Liver (tissue), 3 donors: ENCODE data around the gene FAR1.

ENCODE experiments used
- EGR1 ChIP-seq, 2 donors: IDR thresholded peaks; 2 replicates each; pipeline ENCODE4 v1.6.1; 2016 to 2018; ENCODE audit warnings: antibody characterized with exemption in 2 of 2, low read depth in 2 of 2
- FOXA1 ChIP-seq: IDR thresholded peaks from 2 replicates; pipeline ENCODE4 v1.6.1; 2016; ENCODE audit warnings: antibody characterized with exemption
- JUND ChIP-seq, 2 donors: IDR thresholded peaks; 2 replicates each; pipeline ENCODE4 v1.6.1; 2016; ENCODE audit warnings: antibody characterized with exemption in 2 of 2
- RXRA ChIP-seq, 2 donors: IDR thresholded peaks; 2 replicates each; pipeline ENCODE4 v1.6.1; 2017 to 2018; ENCODE audit warnings: antibody characterized with exemption in 2 of 2, mild to moderate bottlenecking in 1 of 2
- TF ChIP-seq, protein P1 (sequence below): IDR thresholded peaks from 2 replicates; pipeline ENCODE4 v1.6.1; 2016; ENCODE audit warnings: antibody characterized with exemption, mild to moderate bottlenecking
- TF ChIP-seq, protein P2 (sequence below): fragments of 150-350 bp; IDR thresholded peaks from 2 replicates; pipeline ENCODE4 v1.5.1; 2017; ENCODE audit warnings: improper control_type of control experiment, low read depth, low read length; ENCODE audit not compliant: missing input control
- donor health status: healthy.
- donor health status: healthy.

DNA sequence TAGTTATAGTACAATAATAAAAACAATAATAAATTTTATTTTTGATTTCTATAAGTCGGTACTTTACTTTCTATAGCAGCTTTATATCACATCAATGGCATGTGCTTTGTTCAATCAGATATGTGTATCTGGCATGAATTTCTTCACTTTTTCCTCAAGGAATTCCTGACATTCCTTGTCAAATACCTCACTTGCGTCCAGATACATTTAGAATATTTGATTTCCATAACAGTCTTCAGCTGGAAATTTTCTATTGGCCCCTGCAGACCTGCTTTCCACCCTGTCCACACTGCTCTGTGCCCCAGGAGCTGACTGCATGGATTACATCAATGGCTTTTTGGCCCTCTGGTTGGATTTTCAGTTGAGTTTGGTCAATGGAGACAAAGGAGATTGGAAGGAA, 93.2 kb downstream of the FAR1 start:
- TF ChIP-seq, protein P1, sequence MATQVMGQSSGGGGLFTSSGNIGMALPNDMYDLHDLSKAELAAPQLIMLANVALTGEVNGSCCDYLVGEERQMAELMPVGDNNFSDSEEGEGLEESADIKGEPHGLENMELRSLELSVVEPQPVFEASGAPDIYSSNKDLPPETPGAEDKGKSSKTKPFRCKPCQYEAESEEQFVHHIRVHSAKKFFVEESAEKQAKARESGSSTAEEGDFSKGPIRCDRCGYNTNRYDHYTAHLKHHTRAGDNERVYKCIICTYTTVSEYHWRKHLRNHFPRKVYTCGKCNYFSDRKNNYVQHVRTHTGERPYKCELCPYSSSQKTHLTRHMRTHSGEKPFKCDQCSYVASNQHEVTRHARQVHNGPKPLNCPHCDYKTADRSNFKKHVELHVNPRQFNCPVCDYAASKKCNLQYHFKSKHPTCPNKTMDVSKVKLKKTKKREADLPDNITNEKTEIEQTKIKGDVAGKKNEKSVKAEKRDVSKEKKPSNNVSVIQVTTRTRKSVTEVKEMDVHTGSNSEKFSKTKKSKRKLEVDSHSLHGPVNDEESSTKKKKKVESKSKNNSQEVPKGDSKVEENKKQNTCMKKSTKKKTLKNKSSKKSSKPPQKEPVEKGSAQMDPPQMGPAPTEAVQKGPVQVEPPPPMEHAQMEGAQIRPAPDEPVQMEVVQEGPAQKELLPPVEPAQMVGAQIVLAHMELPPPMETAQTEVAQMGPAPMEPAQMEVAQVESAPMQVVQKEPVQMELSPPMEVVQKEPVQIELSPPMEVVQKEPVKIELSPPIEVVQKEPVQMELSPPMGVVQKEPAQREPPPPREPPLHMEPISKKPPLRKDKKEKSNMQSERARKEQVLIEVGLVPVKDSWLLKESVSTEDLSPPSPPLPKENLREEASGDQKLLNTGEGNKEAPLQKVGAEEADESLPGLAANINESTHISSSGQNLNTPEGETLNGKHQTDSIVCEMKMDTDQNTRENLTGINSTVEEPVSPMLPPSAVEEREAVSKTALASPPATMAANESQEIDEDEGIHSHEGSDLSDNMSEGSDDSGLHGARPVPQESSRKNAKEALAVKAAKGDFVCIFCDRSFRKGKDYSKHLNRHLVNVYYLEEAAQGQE = no peak
- TF ChIP-seq, protein P2, sequence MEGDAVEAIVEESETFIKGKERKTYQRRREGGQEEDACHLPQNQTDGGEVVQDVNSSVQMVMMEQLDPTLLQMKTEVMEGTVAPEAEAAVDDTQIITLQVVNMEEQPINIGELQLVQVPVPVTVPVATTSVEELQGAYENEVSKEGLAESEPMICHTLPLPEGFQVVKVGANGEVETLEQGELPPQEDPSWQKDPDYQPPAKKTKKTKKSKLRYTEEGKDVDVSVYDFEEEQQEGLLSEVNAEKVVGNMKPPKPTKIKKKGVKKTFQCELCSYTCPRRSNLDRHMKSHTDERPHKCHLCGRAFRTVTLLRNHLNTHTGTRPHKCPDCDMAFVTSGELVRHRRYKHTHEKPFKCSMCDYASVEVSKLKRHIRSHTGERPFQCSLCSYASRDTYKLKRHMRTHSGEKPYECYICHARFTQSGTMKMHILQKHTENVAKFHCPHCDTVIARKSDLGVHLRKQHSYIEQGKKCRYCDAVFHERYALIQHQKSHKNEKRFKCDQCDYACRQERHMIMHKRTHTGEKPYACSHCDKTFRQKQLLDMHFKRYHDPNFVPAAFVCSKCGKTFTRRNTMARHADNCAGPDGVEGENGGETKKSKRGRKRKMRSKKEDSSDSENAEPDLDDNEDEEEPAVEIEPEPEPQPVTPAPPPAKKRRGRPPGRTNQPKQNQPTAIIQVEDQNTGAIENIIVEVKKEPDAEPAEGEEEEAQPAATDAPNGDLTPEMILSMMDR = no peak
- TF ChIP-seq FOXA1 = no peak
- TF ChIP-seq RXRA (IDR thresholded peaks at IDR 0.05) = no peak
- no peak for TF ChIP-seq EGR1 (IDR thresholded peaks at IDR 0.05; ENCODE audit: low read depth in 2 of 2)
- no peak for TF ChIP-seq JUND (IDR thresholded peaks at IDR 0.05)
